GM06990 (cell line): ENCODE results near the gene ACAT2.

Experiments
- DNase-seq: peaks from one replicate; pipeline ENCODE4 v3.0.0-alpha.2; 2011; ENCODE audit not compliant: insufficient read length; ENCODE audit errors: extremely low read depth
- H3K27me3 ChIP-seq: replicated peaks from 2 replicates; pipeline ENCODE4 v1.6.0; 2011; ENCODE audit warnings: low read length; ENCODE audit not compliant: control insufficient read depth, insufficient read depth
- H3K36me3 ChIP-seq: 2 replicates; pipeline ENCODE4 v1.5.1; 2011; ENCODE audit warnings: low read length; ENCODE audit not compliant: control insufficient read depth, insufficient read depth
- H3K4me3 ChIP-seq: replicated peaks from 2 replicates; pipeline ENCODE4 v1.5.1; 2011; ENCODE audit warnings: low read depth, mild to moderate bottlenecking, control low read depth, low read length
- CTCF ChIP-seq: IDR thresholded peaks from 2 replicates; pipeline ENCODE4 v1.5.1; 2011; ENCODE audit warnings: low read length, control low read depth, mild to moderate bottlenecking, inconsistent platforms; ENCODE audit not compliant: insufficient read depth, poor library complexity, severe bottlenecking

The ACAT2 gene

DNA sequence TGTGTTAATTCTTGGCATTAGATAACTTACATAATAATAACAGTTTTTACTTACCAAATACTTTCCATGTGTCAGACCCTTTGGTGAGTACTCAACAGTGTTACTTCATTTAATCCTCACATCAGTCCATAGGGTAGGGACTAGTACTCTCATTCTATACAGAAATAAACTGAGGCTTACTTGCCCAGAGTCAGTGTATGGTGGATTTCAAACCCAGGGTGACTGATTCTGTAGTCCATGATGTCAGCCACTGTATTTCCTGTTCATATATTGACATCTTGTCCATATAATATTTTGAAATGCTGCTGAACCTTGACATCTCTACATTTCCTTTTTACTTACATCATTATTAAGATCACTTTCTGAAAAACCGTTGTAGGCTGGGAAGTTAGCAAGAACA is 35.7 kb downstream of the ACAT2 start:
- DNase-seq = no peak
- H3K27me3 ChIP-seq = no peaks in the 10 kb centered on the region
- no peak overlapping the region for H3K4me3 ChIP-seq
- TF ChIP-seq CTCF = no peak
- peaks cover 5% of the 10 kb centered on the region for H3K36me3 ChIP-seq

GRCh38 chr6:159800141-159800865 is 38.5 kb downstream of the ACAT2 start, which contains the start of gene PNLDC1:
PNLDC1 (plus strand) TSS chr6:159800276; CDS start chr6:159800308, 32 bp downstream.
- DNase-seq = no peak
- Histone ChIP-seq H3K4me3 (no peak within 1 kb of the TSS), H3K27me3 (no peaks in the 10 kb centered on the region), H3K36me3 (peaks cover 4% of the 10 kb centered on the region)
- no peak for TF ChIP-seq CTCF

DNA sequence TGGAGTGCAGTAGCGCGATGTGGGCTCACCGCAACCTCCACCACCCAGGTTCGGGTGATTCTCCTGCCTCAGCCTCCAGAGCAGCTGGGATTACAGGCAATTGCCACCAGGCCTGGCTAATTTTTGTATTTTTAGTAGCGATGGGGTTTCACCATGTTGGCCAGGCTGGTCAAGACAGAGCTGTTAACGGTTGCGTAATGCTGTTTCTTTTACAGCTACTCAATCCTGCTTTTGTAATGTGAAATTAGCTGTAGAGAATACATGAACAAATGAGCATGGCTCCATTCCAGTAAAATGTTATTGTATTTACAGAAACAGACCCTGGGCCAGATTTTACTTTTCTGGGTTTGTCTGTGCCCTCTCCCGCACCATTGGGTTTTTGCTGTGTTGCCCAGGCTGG is 40.1 kb downstream of the ACAT2 start:
- no peak for DNase-seq
- H3K36me3 ChIP-seq = peaks cover 2% of the 10 kb centered on the region
- no peak overlapping the region for H3K4me3 ChIP-seq
- H3K27me3 ChIP-seq = no peaks in the 10 kb centered on the region
- no peak for TF ChIP-seq CTCF

DNA sequence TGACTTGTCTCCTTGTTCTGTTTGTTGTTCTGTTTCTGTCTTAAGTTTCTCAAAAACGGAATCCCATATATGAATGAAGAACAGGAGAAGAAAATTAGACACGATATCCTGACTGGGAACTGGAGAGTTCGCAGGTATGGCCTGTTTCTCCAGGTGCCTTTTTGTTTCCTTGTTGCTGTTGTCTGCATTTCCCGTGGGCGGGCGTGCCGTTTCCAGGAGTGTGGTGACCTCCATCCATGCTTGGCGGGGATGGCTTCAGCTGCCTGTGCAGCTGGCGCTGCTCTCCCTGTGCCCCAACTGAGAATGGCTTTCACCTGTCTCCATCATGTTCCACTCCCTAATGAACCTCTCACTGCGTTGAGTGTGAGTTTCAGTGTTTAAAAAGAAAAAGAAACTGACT is 42.7 kb downstream of the ACAT2 start:
- no peak for TF ChIP-seq CTCF
- Histone ChIP-seq H3K36me3 (no peaks in the 10 kb centered on the region; the same call in none of the 2 replicates), H3K4me3 (no peak overlapping the region), H3K27me3 (no peaks in the 10 kb centered on the region)
- no peak for DNase-seq

DNA sequence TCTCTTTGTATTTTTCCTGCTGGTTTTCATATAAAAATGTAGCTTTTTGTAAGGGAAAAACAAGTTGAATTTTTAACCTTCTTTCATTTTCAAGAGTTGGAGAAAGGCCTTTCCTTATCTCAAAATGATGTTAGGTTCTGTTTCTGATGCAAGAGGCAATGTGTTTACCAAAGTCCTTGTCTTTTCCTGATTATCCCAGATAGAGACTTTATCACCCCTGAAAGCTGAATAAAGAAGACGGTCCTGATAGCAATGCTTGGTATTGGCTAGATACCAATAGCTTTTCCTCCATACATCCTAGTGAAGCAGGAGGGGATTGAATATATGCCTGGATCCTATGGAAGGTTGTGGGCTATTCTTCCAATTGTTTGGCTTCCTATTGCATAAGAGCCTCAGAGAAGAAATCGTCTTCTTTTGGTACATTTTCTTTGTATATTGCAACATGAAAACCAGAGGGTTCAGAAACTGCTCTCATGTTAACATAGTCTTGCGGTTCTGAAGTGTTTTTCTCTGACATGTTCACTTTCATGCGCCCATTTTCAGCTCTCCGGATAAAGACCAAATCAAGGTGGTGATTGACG is 43.7 kb downstream of the ACAT2 start:
- no peak for TF ChIP-seq CTCF
- no peak for DNase-seq
- Histone ChIP-seq H3K4me3 (no peak overlapping the region), H3K36me3 (no peaks in the 10 kb centered on the region), H3K27me3 (no peaks in the 10 kb centered on the region)
